Measurements from ENCODE around the gene WDFY4.

- TF ChIP-seq POLR2AphosphoS5 (IDR thresholded peaks at IDR 0.05; ENCODE audit: low read depth, low read length) (no peak), TCF7L2 (IDR thresholded peaks at IDR 0.05; ENCODE audit: low read depth, low read length) (no peak), SIN3A (IDR thresholded peaks at IDR 0.05; ENCODE audit: borderline replicate concordance, insufficient read depth, low read depth, low read length) (no peak)
- TF ChIP-seq, protein P1, sequence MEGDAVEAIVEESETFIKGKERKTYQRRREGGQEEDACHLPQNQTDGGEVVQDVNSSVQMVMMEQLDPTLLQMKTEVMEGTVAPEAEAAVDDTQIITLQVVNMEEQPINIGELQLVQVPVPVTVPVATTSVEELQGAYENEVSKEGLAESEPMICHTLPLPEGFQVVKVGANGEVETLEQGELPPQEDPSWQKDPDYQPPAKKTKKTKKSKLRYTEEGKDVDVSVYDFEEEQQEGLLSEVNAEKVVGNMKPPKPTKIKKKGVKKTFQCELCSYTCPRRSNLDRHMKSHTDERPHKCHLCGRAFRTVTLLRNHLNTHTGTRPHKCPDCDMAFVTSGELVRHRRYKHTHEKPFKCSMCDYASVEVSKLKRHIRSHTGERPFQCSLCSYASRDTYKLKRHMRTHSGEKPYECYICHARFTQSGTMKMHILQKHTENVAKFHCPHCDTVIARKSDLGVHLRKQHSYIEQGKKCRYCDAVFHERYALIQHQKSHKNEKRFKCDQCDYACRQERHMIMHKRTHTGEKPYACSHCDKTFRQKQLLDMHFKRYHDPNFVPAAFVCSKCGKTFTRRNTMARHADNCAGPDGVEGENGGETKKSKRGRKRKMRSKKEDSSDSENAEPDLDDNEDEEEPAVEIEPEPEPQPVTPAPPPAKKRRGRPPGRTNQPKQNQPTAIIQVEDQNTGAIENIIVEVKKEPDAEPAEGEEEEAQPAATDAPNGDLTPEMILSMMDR (IDR thresholded peaks at IDR 0.05) = no peak
- TF ChIP-seq, protein P2, sequence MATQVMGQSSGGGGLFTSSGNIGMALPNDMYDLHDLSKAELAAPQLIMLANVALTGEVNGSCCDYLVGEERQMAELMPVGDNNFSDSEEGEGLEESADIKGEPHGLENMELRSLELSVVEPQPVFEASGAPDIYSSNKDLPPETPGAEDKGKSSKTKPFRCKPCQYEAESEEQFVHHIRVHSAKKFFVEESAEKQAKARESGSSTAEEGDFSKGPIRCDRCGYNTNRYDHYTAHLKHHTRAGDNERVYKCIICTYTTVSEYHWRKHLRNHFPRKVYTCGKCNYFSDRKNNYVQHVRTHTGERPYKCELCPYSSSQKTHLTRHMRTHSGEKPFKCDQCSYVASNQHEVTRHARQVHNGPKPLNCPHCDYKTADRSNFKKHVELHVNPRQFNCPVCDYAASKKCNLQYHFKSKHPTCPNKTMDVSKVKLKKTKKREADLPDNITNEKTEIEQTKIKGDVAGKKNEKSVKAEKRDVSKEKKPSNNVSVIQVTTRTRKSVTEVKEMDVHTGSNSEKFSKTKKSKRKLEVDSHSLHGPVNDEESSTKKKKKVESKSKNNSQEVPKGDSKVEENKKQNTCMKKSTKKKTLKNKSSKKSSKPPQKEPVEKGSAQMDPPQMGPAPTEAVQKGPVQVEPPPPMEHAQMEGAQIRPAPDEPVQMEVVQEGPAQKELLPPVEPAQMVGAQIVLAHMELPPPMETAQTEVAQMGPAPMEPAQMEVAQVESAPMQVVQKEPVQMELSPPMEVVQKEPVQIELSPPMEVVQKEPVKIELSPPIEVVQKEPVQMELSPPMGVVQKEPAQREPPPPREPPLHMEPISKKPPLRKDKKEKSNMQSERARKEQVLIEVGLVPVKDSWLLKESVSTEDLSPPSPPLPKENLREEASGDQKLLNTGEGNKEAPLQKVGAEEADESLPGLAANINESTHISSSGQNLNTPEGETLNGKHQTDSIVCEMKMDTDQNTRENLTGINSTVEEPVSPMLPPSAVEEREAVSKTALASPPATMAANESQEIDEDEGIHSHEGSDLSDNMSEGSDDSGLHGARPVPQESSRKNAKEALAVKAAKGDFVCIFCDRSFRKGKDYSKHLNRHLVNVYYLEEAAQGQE (IDR thresholded peaks at IDR 0.05; ENCODE audit: insufficient read depth in 1 of 2, low read depth in 2 of 2, low read length in 1 of 2) = no peak
Measured at GRCh38 chr10:48764486-48764885, 79.8 kb downstream of the WDFY4 start.
